Measurements from ENCODE around the gene TIFAB. TPM values are rescaled to one million over a fixed set of nuclear protein-coding genes. Genes with fewer than 3 reads are reported as not detected.

Gene TIFAB
- total and polyA plus RNA-seq, 7 donors = 0.46 to 1.4 TPM; not detected in 5

- WGBS, 2 donors = 13% methylated on average over 49 of the region's 49 CpGs
- no peaks in the 10 kb centered on the region for H3K36me3 ChIP-seq
Measured at GRCh38 chr5:135490245-135491037, 38.3 kb upstream of the TIFAB start.

GRCh38 chr5:135489466-135490244 lies 37.5 kb upstream of the TIFAB start:
- no peak for TF ChIP-seq EP300 (IDR thresholded peaks at IDR 0.05)
- no peak for TF ChIP-seq CTCF (IDR thresholded peaks at IDR 0.05)
- no peak for TF ChIP-seq POLR2AphosphoS5 (IDR thresholded peaks at IDR 0.05)
- no peak for TF ChIP-seq POLR2A (IDR thresholded peaks at IDR 0.05)
- peaks cover 13 to 78% (median 66%) of the 10 kb centered on the region in 3 donors for H3K27me3 ChIP-seq
- H3K36me3 ChIP-seq = no peaks in the 10 kb centered on the region
- H3K27ac ChIP-seq = no peak overlapping the region
- 4 to 5% methylated on average over 53 of the region's 53 CpGs for WGBS, 2 donors
- peaks cover 0 to 26% (median 23%) of the 10 kb centered on the region in 4 donors for H3K4me1 ChIP-seq
- H3K9me3 ChIP-seq = no peaks in the 10 kb centered on the region
- DNase-seq = no peak
- intact Hi-C loops (cut with DNase I) = no loop called here
- H3K4me3 ChIP-seq = peak overlapping the region in 3 of 4 donors; percentile 36 to 45 (median 41)

More at GRCh38 chr5:135490245-135491037, 38.3 kb upstream of the TIFAB start:
- H3K4me3 ChIP-seq = peak overlapping the region in 2 of 4 donors; percentile 41 to 45
- H3K27me3 ChIP-seq = peaks cover 13 to 73% (median 66%) of the 10 kb centered on the region in 3 donors
- no peak for TF ChIP-seq CTCF (IDR thresholded peaks at IDR 0.05)
- TF ChIP-seq POLR2A (IDR thresholded peaks at IDR 0.05) = no peak
- TF ChIP-seq POLR2AphosphoS5 (IDR thresholded peaks at IDR 0.05) = no peak
- TF ChIP-seq EP300 (IDR thresholded peaks at IDR 0.05) = no peak
- intact Hi-C loops (cut with DNase I) = no loop called here
- DNase-seq = no peak
- H3K9me3 ChIP-seq = no peaks in the 10 kb centered on the region
- no peak overlapping the region for H3K27ac ChIP-seq
- peaks cover 0 to 26% (median 23%) of the 10 kb centered on the region in 4 donors for H3K4me1 ChIP-seq

- H3K27me3 ChIP-seq = peaks cover 13 to 81% (median 66%) of the 10 kb centered on the region in 3 donors
Measured at GRCh38 chr5:135488727-135489465, 36.7 kb upstream of the TIFAB start.

More at GRCh38 chr5:135488727-135489465, 36.7 kb upstream of the TIFAB start:
- Histone ChIP-seq H3K27ac (no peak overlapping the region), H3K36me3 (no peaks in the 10 kb centered on the region), H3K9me3 (no peaks in the 10 kb centered on the region), H3K4me1 (peaks cover 0 to 26% (median 23%) of the 10 kb centered on the region in 4 donors), H3K4me3 (peak overlapping the region; percentile 8 to 45 (median 38))
- DNase-seq = no peak
- TF ChIP-seq POLR2A (IDR thresholded peaks at IDR 0.05) = no peak
- TF ChIP-seq EP300 (IDR thresholded peaks at IDR 0.05) = no peak
- no peak for TF ChIP-seq CTCF (IDR thresholded peaks at IDR 0.05)
- TF ChIP-seq POLR2AphosphoS5 (IDR thresholded peaks at IDR 0.05) = no peak
- WGBS, 2 donors = 4% methylated on average over 44 of the region's 44 CpGs
- intact Hi-C loops (cut with DNase I) = no loop called here

Data from sigmoid colon (tissue), 7 donors.